Mesothelial cell of epicardium (in vitro differentiated cells): ENCODE results near the gene SMIM1. TPM values are rescaled to one million over a fixed set of nuclear protein-coding genes. Genes with fewer than 3 reads are reported as not detected.
A peak's percentile ranks its signal among the peaks of the same experiment; 100 is the strongest.

Experiments used
- DNase-seq, 2 experiments: peaks; one replicate each; pipeline ENCODE4 v3.0.0; 2021; ENCODE audit warnings: low spot score in 2 of 2; ENCODE audit not compliant: unreplicated experiment in 2 of 2
- H3K27ac Mint-ChIP-seq: 2 replicates; pipeline ENCODE4 v1.8.0; 2021; ENCODE audit warnings: mixed read lengths
- H3K27me3 Mint-ChIP-seq: 2 replicates; pipeline ENCODE4 v1.8.0; 2021; ENCODE audit warnings: low read depth, mixed read lengths
- H3K36me3 Mint-ChIP-seq: 2 replicates; pipeline ENCODE4 v1.8.0; 2021; ENCODE audit warnings: mixed read lengths
- H3K4me1 Mint-ChIP-seq: 2 replicates; pipeline ENCODE4 v1.8.0; 2021; ENCODE audit warnings: mixed read lengths
- H3K4me3 Mint-ChIP-seq: 2 replicates; pipeline ENCODE4 v1.8.0; 2021; ENCODE audit warnings: mild to moderate bottlenecking, moderate library complexity, mixed read lengths
- H3K9me3 Mint-ChIP-seq: 2 replicates; pipeline ENCODE4 v1.8.0; 2021; ENCODE audit warnings: mixed read lengths
- total RNA-seq: library from RNA; stranded (reverse); gene quantifications from 3 replicates; pipeline ENCODE4 v1.2.1, GENCODE V29; 2021
- TF ChIP-seq, protein P1 (sequence below): fragments of 200-600 bp; sonication (generic); IDR thresholded peaks from one replicate; pipeline ENCODE4 v1.5.0; 2021; ENCODE audit warnings: antibody characterized with exemption; ENCODE audit not compliant: unreplicated experiment

Gene SMIM1
- total RNA-seq, 1 donor from 2014 or later, result 11.6 TPM

DNA sequence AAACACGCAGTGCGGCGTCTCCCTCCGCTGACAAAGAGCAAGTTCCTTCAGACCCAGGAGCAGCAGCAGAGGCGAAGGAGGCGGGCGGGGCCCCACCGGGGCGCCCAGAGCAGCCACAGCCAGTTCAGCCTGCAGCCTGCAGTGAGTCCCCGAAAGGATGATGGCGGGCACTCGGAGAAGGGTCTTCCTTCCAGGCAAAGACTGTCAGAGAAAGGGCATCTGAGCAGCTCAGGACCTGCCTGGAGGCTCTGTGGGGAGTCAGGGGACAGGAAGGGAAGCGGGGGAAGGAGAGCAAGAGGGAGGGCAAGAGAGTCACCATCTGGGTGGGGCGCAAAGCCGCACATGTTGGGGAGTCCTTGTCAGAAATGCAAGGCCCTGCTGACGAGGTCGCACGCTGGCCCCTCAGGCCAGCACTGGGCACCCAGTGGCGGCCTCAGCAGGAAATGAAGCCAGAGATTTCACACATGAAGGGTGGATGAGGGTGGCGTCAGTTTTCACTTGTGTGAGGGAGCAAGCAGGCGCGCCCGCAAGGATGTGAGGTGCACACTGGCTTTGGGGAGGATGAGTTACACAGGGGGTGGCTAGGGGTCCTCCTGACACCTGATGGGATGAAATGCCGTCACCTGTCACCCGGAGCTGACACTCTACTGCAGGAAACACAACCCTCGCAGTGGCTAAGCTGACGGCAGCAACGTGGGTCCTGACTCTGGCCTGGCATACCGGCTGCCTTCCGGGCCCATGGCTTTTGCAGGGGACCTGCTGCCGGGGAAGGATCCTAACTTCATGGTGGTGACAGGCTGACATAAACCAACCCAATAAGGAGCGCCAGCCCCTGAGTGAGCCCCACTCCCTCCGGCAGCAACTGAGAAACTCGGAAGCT is 17.1 kb downstream of the SMIM1 start:
- Mint-ChIP-seq H3K27me3 (no peaks in the 10 kb centered on the region), H3K27ac (no peak overlapping the region), H3K36me3 (peaks cover 18% of the 10 kb centered on the region), H3K9me3 (no peaks in the 10 kb centered on the region), H3K4me3 (no peak overlapping the region), H3K4me1 (peaks cover 5% of the 10 kb centered on the region)
- TF ChIP-seq, protein P1, sequence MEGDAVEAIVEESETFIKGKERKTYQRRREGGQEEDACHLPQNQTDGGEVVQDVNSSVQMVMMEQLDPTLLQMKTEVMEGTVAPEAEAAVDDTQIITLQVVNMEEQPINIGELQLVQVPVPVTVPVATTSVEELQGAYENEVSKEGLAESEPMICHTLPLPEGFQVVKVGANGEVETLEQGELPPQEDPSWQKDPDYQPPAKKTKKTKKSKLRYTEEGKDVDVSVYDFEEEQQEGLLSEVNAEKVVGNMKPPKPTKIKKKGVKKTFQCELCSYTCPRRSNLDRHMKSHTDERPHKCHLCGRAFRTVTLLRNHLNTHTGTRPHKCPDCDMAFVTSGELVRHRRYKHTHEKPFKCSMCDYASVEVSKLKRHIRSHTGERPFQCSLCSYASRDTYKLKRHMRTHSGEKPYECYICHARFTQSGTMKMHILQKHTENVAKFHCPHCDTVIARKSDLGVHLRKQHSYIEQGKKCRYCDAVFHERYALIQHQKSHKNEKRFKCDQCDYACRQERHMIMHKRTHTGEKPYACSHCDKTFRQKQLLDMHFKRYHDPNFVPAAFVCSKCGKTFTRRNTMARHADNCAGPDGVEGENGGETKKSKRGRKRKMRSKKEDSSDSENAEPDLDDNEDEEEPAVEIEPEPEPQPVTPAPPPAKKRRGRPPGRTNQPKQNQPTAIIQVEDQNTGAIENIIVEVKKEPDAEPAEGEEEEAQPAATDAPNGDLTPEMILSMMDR, result no peak
- DNase-seq, result no peak

DNA sequence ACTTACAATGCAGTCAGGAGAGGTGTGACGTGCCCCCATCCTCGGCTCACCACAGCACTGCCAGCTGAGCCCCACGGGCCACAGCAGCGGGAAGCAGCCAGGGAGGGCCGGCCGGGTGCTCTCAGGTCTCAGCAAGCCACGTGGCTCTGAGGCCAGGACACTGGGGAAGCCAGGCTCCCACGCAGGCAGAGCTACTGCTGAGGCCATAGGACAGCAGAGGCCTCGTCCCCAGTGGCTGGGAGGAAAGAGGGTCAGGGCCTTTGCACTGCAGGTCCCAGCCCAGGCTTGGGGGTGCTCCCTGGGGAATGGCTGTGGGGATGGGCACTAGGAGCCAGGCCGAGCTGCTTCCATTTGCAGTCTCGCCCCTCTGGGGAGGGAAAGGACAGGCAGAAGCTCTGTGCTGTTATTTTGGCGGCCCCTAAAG is 18.0 kb downstream of the SMIM1 start:
- no peak for DNase-seq
- no peaks in the 10 kb centered on the region for H3K9me3 Mint-ChIP-seq
- no peak overlapping the region for H3K4me3 Mint-ChIP-seq
- peaks cover 11% of the 10 kb centered on the region for H3K36me3 Mint-ChIP-seq
- H3K27me3 Mint-ChIP-seq, result no peaks in the 10 kb centered on the region
- H3K27ac Mint-ChIP-seq, result no peak overlapping the region
- TF ChIP-seq, protein P1, result no peak
- peaks cover 11% of the 10 kb centered on the region for H3K4me1 Mint-ChIP-seq

DNA sequence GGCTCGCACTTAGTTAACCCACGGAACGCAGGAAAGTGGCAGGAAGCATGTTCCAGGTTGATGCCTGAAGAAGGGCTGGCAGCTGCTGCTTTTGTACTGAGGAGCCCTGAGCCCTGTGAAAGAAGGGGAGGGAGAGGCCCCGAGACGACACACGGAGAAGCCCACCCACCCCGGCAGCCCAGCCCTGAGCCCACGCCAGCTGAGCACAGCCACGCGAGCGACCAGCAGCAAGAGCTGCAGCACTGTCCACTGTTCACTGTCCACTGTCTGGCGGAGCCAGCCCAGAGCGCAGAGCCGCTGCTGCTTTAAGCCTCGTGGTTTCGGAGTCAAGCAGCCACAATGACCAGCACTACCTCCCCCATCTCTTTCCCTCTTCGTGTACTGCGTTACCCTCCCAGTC is 18.4 kb downstream of the SMIM1 start:
- Mint-ChIP-seq H3K4me3 (no peak overlapping the region), H3K27me3 (no peaks in the 10 kb centered on the region), H3K9me3 (no peaks in the 10 kb centered on the region), H3K27ac (no peak overlapping the region), H3K36me3 (peaks cover 10% of the 10 kb centered on the region), H3K4me1 (peaks cover 11% of the 10 kb centered on the region)
- TF ChIP-seq, protein P1, result no peak
- DNase-seq, result no peak

DNA sequence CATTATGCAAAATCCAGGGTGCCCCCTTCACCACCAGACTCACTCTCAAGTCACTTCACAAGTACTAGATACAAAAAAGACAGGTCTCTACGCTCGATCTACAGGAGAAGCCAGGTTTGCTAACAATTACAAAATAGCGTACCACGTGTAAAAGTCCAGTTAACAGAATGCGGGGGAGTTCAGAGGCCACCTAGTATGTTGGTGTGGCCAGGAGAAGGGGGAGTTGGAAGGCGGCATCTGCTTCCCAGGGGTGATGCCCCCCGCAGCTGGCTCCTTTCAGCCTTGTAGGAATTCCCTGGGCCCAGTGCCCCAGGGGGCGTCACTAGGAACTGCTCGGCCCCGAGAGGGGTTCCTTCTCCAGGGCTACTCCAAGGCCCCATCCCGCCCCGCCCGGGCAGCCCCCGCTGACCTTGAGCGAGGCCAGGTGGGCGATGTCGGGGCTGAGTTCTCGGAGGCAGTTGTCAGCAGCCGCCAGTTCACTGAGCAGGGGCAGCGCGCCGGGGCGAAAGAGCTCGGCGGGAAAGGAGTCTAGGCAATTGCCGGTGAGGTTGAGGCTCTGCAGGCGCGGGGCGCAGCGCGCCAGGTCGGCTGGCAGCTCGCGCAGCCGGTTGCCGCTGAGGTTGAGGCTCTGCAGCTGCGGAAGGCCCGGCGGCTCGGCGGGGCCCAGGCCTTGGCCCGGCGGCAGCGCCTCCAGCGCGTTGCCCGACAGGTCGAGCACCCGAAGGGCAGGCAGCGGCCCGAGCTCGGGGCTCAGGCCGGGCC is 23.1 kb downstream of the SMIM1 start:
- H3K36me3 Mint-ChIP-seq, result peaks cover 4% of the 10 kb centered on the region
- no peaks in the 10 kb centered on the region for H3K9me3 Mint-ChIP-seq
- peaks cover 13% of the 10 kb centered on the region for H3K27me3 Mint-ChIP-seq
- peak overlapping the region; percentile 43 for H3K27ac Mint-ChIP-seq
- H3K4me3 Mint-ChIP-seq, result peak overlapping the region; percentile 81
- H3K4me1 Mint-ChIP-seq, result peaks cover 20% of the 10 kb centered on the region
- no peak for DNase-seq
- TF ChIP-seq, protein P1, result no peak

DNA sequence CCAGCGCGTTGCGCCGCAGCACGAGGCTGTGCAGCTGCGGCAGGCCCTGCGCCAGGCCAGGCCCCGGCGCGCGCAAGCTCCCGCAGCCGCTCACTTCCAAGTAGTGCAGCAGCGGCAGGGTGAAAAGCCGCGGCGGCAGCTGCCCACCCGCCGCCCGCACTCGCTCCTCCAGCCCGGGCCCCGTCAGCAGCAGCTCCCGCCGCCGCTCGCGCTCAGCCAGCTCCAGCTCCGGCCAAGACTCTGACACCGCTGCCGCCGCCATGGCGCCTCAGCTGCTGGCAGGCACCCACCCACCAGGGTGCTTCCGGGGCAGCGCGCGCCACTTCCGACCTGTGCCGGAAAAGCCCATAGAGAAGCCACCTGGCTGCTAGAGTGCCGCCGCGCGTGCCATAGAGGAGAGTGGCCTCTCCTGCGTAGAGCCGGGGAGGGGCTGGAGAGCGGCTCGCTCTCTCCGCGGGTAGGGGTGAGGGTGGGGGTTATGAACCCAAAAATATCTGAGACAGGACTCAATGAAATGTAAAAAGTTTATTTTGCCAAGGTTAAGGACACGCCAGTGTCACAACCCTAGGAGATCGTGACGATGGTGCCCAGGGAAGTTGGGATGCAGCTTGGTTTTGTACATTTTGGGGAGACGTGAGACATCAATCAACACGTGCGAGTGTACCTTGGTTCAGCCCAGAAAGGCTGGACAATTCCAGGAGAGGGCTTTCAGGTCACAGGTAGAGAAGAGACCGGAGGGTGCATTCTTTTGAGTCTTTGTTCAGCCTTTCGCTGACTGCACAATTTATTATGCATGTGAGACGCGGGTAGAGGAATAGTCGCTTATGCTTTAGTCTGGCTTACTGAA is 23.9 kb downstream of the SMIM1 start, which contains the start of gene LRRC47:
Gene LRRC47, minus strand, starts transcription at position 284 of the 847 bp plus-strand sequence. Its CDS starts 22 bp downstream, at position 262.
- Mint-ChIP-seq H3K36me3 (peaks cover 4% of the 10 kb centered on the region), H3K9me3 (peaks cover 4% of the 10 kb centered on the region), H3K27ac (peak within 1 kb of the TSS; percentile 87), H3K4me3 (peak within 1 kb of the TSS; percentile 95), H3K27me3 (peaks cover 21% of the 10 kb centered on the region), H3K4me1 (peaks cover 20% of the 10 kb centered on the region)
- TF ChIP-seq, protein P1, result no peak
- peak; percentile 82 to 93 for DNase-seq
